ENCODE results near the gene ZDHHC7. TPM values are rescaled to one million over a fixed set of nuclear protein-coding genes. Genes with fewer than 3 reads are reported as not detected.

Gene ZDHHC7
- total and polyA plus RNA-seq, 11 donors: 12.0 to 66.7 (median 43.9) TPM

DNA sequence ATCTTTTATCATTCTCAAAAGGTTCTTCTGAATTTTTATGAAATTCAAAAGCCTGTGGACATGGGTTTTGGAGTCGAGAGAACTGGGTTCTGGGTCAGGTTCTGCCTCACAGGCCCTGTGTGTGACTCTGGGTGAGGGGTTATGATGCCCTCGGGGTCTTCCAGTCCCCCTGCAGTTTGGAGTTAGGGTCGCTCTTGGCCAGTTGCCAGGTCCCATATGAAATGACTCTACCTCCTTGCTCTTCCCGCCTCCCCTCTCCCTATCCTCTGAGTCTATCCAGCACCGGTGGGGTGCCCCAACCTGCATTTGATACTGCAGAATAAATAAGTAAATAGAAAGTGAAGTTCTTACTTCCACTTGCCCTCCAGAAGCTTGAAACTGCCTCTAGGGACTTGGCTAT is 54.1 kb downstream of the ZDHHC7 start:
- TF ChIP-seq, protein P1, sequence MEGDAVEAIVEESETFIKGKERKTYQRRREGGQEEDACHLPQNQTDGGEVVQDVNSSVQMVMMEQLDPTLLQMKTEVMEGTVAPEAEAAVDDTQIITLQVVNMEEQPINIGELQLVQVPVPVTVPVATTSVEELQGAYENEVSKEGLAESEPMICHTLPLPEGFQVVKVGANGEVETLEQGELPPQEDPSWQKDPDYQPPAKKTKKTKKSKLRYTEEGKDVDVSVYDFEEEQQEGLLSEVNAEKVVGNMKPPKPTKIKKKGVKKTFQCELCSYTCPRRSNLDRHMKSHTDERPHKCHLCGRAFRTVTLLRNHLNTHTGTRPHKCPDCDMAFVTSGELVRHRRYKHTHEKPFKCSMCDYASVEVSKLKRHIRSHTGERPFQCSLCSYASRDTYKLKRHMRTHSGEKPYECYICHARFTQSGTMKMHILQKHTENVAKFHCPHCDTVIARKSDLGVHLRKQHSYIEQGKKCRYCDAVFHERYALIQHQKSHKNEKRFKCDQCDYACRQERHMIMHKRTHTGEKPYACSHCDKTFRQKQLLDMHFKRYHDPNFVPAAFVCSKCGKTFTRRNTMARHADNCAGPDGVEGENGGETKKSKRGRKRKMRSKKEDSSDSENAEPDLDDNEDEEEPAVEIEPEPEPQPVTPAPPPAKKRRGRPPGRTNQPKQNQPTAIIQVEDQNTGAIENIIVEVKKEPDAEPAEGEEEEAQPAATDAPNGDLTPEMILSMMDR (IDR thresholded peaks at IDR 0.05): no peak
- TF ChIP-seq POLR2A (IDR thresholded peaks at IDR 0.05): no peak
- H3K27me3 ChIP-seq: peaks cover 0 to 5% (median 0%) of the 10 kb centered on the region in 9 donors
- no peaks in the 10 kb centered on the region for H3K9me3 ChIP-seq
- peaks cover 0 to 17% (median 13%) of the 10 kb centered on the region in 12 donors for H3K4me1 ChIP-seq
- ATAC-seq (no peak), DNase-seq (no peak)
- H3K36me3 ChIP-seq: no peaks in the 10 kb centered on the region
- H3K4me3 ChIP-seq: no peak overlapping the region
- WGBS, 4 donors: 87 to 88% (median 88%) methylated on average over 5 of the region's 5 CpGs
- no peak overlapping the region for H3K27ac ChIP-seq
- intact Hi-C loops (cut with DNase I): no loop called here

- ATAC-seq (no peak), DNase-seq (no peak)
- 78 to 93% (median 89%) methylated on average over 4 to 6 of the region's 6 CpGs for WGBS, 4 donors
- peaks cover 0 to 5% (median 0%) of the 10 kb centered on the region in 9 donors for H3K27me3 ChIP-seq
- intact Hi-C loops (cut with DNase I): no loop called here
- TF ChIP-seq, protein P1 (IDR thresholded peaks at IDR 0.05): no peak
- H3K27ac ChIP-seq: no peak overlapping the region
- no peak overlapping the region for H3K4me3 ChIP-seq
- H3K36me3 ChIP-seq: no peaks in the 10 kb centered on the region
- H3K9me3 ChIP-seq: no peaks in the 10 kb centered on the region
- peaks cover 0 to 21% (median 14%) of the 10 kb centered on the region in 12 donors for H3K4me1 ChIP-seq
These were observed 55.9 kb downstream of the ZDHHC7 start for GRCh38 chr16:84955427-84955826.

DNA sequence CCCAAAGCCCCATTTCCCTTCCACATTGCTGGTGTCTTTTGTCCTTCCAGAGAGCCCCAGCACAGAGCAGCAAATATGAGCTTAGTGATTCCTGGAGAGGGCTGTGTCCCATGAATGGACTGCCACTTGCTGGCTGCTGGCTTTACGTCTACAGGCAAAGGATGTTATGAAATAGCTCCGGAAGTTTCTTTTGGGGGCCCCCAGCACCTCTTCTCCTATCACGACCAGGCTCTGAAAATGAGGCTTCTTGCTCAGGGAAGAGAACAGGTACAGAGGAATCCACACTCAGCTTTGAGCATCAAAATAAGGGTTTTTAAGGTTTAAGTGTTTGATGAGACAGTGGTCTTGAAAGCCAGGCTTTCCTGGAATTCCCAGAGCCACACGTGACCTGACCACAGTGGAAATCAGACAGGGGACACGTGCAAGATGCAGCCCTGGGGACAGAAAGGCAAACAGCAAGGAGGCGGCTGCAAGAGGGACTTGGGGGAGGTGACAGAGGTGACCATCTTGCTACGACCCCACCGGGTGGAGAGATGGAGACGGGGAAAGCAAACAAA is 58.1 kb downstream of the ZDHHC7 start:
- peak; percentile 5 to 37 (median 14) for ATAC-seq
- intact Hi-C loops (cut with DNase I): loop anchor here in 8 of 10 donors (2.0 to 5.0 kb wide), 5 partner anchors 131 to 201 kb away; no protein-coding TSS in a partner anchor
- peak overlapping the region in 10 of 12 donors; percentile 3 to 82 (median 42) for H3K27ac ChIP-seq

More for the DNA sequence above, 58.1 kb downstream of the ZDHHC7 start:
- Histone ChIP-seq H3K36me3 (no peaks in the 10 kb centered on the region), H3K9me3 (no peaks in the 10 kb centered on the region), H3K4me1 (peaks cover 0 to 21% (median 14%) of the 10 kb centered on the region in 12 donors), H3K27me3 (no peaks in the 10 kb centered on the region), H3K4me3 (no peak overlapping the region)
- whole genome bisulfite sequencing, 4 donors: 68 to 75% (median 68%) methylated on average over 9 of the region's 9 CpGs
- no peak for DNase-seq
- TF ChIP-seq, protein P1 (IDR thresholded peaks at IDR 0.05): no peak
- no peak for TF ChIP-seq POLR2A (IDR thresholded peaks at IDR 0.05)

Data from heart left ventricle (tissue), 16 donors.